HG03558 (cell line): ENCODE data around the gene AHCYL1.
"Not testable (repeated sequence)": the region's sequence is repeated elsewhere in the genome, so short reads cannot be mapped to it uniquely, and the experiment has no call there.

Source experiments
- ATAC-seq: cut with Tn5 transposase; IDR thresholded peaks from one replicate; pipeline ENCODE4 v1.9.1; 2021; ENCODE audit warnings: moderate number of reproducible peaks; ENCODE audit not compliant: unreplicated experiment; ENCODE audit errors: extremely low read depth

The AHCYL1 gene

GRCh38 chr1:109984456-109985246 is at the start of gene AHCYL1:
Gene AHCYL1 (plus strand): TSS chr1:109984765. CDS start chr1:109985053, 288 bp downstream.
- peak; percentile 89 for ATAC-seq

- no peak for ATAC-seq
These were observed 49.1 kb upstream of the AHCYL1 start for GRCh38 chr1:109935451-109935900.

- no peak for ATAC-seq
These were observed 46.8 kb upstream of the AHCYL1 start for GRCh38 chr1:109937738-109938137.

GRCh38 chr1:109938556-109938955 is 46.0 kb upstream of the AHCYL1 start:
- ATAC-seq, result no peak

GRCh38 chr1:109942434-109942833 is 42.1 kb upstream of the AHCYL1 start:
- no peak for ATAC-seq

- no peak for ATAC-seq
These were observed 40.0 kb upstream of the AHCYL1 start for GRCh38 chr1:109944541-109944940.

- ATAC-seq, result no peak
These were observed 38.1 kb upstream of the AHCYL1 start for GRCh38 chr1:109946511-109946910.

GRCh38 chr1:109947582-109948284 is 36.8 kb upstream of the AHCYL1 start:
- ATAC-seq, result no peak

- ATAC-seq, result no peak
These were observed 36.3 kb upstream of the AHCYL1 start for GRCh38 chr1:109948285-109948630.

GRCh38 chr1:109950038-109950437 is 34.5 kb upstream of the AHCYL1 start:
- ATAC-seq, result no peak

GRCh38 chr1:109950509-109950908 is 34.1 kb upstream of the AHCYL1 start:
- ATAC-seq, result no peak

GRCh38 chr1:109951501-109951900 is 33.1 kb upstream of the AHCYL1 start:
- not testable (repeated sequence) for ATAC-seq

- ATAC-seq, result no peak
These were observed 30.5 kb upstream of the AHCYL1 start for GRCh38 chr1:109954041-109954512.

GRCh38 chr1:109959632-109959973 is 25.0 kb upstream of the AHCYL1 start:
- ATAC-seq, result no peak

GRCh38 chr1:109959974-109960744 is 24.4 kb upstream of the AHCYL1 start:
- ATAC-seq, result no peak

- no peak for ATAC-seq
These were observed 23.8 kb upstream of the AHCYL1 start for GRCh38 chr1:109960745-109961094.

GRCh38 chr1:109963864-109964263 is 20.7 kb upstream of the AHCYL1 start:
- ATAC-seq, result no peak

GRCh38 chr1:109969146-109969829 is 15.3 kb upstream of the AHCYL1 start:
- no peak for ATAC-seq

GRCh38 chr1:109969907-109970306 is 14.7 kb upstream of the AHCYL1 start:
- no peak for ATAC-seq

GRCh38 chr1:109971559-109971958 is 13.0 kb upstream of the AHCYL1 start:
- no peak for ATAC-seq
